NCI-H1436 (cell line): ENCODE measurements around the gene LTBP3.
"Not testable (repeated sequence)": the region's sequence is repeated elsewhere in the genome, so short reads cannot be mapped to it uniquely, and the experiment has no call there.

Experiments used
- DNase-seq: peaks from one replicate; lab custom pipeline; 2025; lab: John Stamatoyannopoulos, UW

Gene LTBP3

GRCh38 chr11:65571420-65571819 lies 13.3 kb upstream of the LTBP3 start:
- no peak for DNase-seq

GRCh38 chr11:65569973-65570918 lies 12.1 kb upstream of the LTBP3 start, which contains the start of gene ZNRD2:
TSS of gene ZNRD2 (plus strand) at chr11:65570477. CDS start at chr11:65570492, 15 bp downstream.
- peak; percentile 96 for DNase-seq

GRCh38 chr11:65569164-65569972 lies 11.2 kb upstream of the LTBP3 start:
- DNase-seq = no peak

- DNase-seq = no peak
Measured at GRCh38 chr11:65565624-65566453, 7.7 kb upstream of the LTBP3 start.

GRCh38 chr11:65564879-65565559 lies 6.9 kb upstream of the LTBP3 start:
- DNase-seq = not testable (repeated sequence)

- no peak for DNase-seq
Measured at GRCh38 chr11:65563601-65564000, 5.4 kb upstream of the LTBP3 start.

- DNase-seq = no peak
Measured at GRCh38 chr11:65562788-65563187, 4.6 kb upstream of the LTBP3 start.

GRCh38 chr11:65562020-65562419 lies 3.9 kb upstream of the LTBP3 start:
- DNase-seq = no peak

GRCh38 chr11:65560555-65561418 lies 2.6 kb upstream of the LTBP3 start:
- DNase-seq = no peak

GRCh38 chr11:65559951-65560537 lies 1.9 kb upstream of the LTBP3 start:
- no peak for DNase-seq

- no peak for DNase-seq
Measured at GRCh38 chr11:65559535-65559934, 1.4 kb upstream of the LTBP3 start.

GRCh38 chr11:65558930-65559509 lies 861 bp upstream of the LTBP3 start:
- DNase-seq = no peak

- no peak for DNase-seq
Measured at GRCh38 chr11:65557280-65558001, 718 bp downstream of the LTBP3 start.

- DNase-seq = no peak
Measured at GRCh38 chr11:65556470-65557279, 1.5 kb downstream of the LTBP3 start.

- DNase-seq = no peak
Measured at GRCh38 chr11:65555693-65556231, 2.4 kb downstream of the LTBP3 start.

GRCh38 chr11:65554842-65555430 lies 3.2 kb downstream of the LTBP3 start:
- DNase-seq = no peak

- no peak for DNase-seq
Measured at GRCh38 chr11:65554057-65554818, 3.9 kb downstream of the LTBP3 start.
